DMS53 treated with DMSO at 0.1 percent for 48 hours (cell line): ENCODE data around the gene LRPPRC.

Source experiments
- DNase-seq: peaks from one replicate; lab custom pipeline; 2025; ENCODE audit not compliant: unreplicated experiment; lab: John Stamatoyannopoulos, UW

Gene LRPPRC

DNA sequence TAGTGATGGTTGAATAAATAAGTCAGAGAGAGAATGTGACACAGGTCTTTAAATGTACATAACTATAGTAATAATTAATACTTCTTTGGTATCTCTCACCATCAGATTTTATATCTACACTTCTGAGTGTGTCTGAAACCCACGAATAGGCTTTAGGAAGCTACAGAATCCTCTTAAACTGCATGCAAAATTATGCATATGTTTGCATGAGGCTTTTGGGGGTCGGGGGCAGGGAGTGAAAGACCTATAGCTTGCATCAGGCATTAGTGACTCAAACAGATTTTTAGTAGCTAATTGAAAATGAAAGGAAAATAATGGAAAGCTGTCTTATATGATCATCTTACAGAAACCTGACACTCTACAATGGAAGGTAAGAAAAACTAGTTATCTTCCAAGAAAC lies 14.9 kb downstream of the LRPPRC start:
- no peak for DNase-seq

- DNase-seq, result no peak
Measured at GRCh38 chr2:43977677-43978375, 18.0 kb downstream of the LRPPRC start.

- no peak for DNase-seq
Measured at GRCh38 chr2:43960921-43961320, 34.9 kb downstream of the LRPPRC start.

GRCh38 chr2:43958397-43959275 lies 37.2 kb downstream of the LRPPRC start:
- no peak for DNase-seq

GRCh38 chr2:43950383-43951008 lies 45.3 kb downstream of the LRPPRC start:
- DNase-seq, result peak; percentile 22

- DNase-seq, result no peak
Measured at GRCh38 chr2:43948370-43948769, 47.4 kb downstream of the LRPPRC start.

DNA sequence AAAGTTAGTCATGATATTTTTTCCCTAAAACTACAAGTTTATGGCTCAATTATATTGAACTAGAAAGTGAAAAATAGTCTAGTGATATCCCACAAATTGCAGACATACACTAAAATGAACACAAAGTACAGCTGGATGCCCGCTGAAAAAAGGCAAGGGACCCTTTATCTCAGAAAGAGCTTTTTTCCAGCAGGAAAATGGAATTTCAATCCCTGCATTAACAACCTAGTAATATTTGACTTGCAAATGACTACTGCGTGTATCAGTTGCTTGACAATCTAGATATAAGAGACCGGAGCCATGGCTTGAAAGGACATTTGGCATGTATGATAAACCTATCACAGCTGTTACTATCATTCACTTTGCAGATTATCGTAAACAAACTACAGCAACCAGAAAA lies 49.1 kb downstream of the LRPPRC start:
- no peak for DNase-seq

- DNase-seq, result no peak
Measured at GRCh38 chr2:43945439-43945838, 50.4 kb downstream of the LRPPRC start.

GRCh38 chr2:43944915-43945314 lies 50.9 kb downstream of the LRPPRC start:
- DNase-seq, result no peak

- no peak for DNase-seq
Measured at GRCh38 chr2:43943809-43944452, 51.9 kb downstream of the LRPPRC start.

DNA sequence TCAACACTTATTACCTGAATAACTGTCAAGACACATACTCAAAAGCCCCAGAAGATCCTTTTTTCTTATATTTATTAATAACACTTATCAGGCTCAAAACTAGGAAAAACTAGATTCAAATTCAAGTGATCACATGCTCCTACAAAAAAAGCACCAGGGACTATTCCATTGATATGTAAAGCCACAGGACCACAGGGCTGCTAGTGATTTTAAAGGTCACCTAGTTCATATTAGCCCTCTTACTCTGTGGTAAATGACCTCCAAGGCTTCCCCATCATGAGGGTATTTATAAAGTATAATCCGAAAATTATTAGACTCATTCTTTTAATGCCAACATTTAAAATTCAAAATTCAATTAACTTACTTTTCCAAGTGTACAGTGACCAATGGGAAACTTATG lies 52.5 kb downstream of the LRPPRC start:
- DNase-seq, result no peak

DNA sequence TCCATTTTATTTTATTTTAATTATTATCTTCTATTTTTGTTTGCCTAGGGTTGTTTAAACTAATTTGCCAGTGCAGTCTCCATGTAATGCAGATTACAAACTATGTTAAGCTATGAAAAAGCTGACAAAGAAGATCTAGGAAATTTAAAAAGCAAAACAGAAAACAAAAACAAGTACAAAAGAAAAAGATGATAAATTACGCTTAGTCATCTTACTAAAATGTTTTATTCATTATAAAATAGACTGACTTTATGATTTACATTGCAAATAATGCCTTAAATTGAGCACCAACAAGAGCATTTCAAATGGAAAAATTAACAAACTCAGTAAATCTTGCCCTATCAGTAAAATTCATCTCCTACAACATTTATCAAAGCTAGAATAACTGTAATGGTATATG lies 52.9 kb downstream of the LRPPRC start:
- DNase-seq, result no peak

DNA sequence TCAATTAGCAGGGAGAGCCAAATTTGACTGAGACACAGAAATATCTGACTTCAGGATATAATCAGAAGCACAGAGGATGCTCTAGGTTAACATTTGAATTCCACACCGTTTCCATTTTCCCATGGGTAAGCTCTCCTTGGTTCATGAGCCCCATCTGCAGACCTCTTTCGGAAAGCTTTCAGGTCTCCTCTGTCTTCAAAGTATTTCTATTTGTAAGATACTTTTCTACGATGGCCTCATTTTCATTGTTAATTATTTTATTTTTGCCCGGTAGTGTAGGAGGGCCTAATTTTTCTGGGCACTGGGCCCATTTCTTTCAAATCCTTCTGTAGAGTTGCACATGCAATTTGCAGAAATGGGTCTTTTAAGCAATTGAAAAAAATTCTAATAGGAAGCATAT lies 53.8 kb downstream of the LRPPRC start:
- DNase-seq, result no peak

GRCh38 chr2:43941359-43941758 lies 54.4 kb downstream of the LRPPRC start:
- no peak for DNase-seq

DNA sequence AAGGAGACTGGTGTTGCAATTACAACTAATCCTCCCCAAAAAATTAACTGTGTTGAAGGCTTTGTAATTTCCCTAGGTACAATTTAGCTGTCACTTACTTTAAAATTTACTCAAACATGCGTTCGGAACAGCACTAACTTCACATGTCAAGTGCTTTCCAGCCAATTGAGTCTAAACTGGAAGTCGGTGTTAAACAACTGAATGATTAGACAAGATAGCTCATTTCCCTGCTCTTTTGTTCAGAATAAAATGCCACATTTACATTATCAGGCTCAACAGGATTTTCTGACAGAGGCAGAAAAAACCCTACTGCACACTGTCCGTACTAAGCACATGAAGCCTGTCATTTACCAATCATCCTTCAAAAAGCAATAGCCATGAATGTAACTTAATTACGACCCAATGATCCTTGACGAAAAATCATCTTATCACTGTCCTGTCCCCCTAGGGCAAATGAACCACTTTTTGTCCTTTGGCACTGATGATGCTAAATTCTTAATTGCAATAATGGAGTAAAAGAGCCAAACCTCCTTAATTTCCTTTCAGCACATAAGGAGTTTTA lies 56.0 kb downstream of the LRPPRC start:
- DNase-seq, result no peak

DNA sequence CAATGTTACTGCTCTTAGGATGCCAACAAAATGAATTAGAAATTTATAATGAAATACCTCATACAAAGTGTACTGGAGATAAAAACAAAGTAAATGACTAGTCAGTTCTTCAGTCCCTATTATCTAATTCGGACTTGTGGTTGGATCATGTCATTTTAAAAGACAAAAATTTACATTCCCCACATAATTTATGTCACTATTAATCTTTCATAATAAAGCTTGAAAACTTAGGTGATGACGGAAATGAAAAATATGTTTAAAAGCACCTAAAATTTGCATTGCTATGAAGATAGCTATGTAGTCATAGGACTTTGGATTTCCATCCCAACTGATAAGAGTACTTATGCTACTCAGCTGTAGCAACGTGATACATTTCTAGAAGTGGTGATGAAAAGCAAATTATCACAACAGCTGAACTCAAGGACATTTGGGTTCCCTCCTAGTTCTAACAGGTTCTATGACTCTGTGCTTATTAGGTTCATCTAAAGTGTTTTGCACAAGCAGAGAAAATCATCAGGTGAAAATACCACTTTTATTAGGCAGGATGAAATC lies 58.4 kb downstream of the LRPPRC start:
- no peak for DNase-seq

- no peak for DNase-seq
Measured at GRCh38 chr2:43934567-43934966, 61.2 kb downstream of the LRPPRC start.

GRCh38 chr2:43931293-43931692 lies 64.5 kb downstream of the LRPPRC start:
- DNase-seq, result no peak

GRCh38 chr2:43927442-43927841 lies 68.3 kb downstream of the LRPPRC start:
- no peak for DNase-seq

DNA sequence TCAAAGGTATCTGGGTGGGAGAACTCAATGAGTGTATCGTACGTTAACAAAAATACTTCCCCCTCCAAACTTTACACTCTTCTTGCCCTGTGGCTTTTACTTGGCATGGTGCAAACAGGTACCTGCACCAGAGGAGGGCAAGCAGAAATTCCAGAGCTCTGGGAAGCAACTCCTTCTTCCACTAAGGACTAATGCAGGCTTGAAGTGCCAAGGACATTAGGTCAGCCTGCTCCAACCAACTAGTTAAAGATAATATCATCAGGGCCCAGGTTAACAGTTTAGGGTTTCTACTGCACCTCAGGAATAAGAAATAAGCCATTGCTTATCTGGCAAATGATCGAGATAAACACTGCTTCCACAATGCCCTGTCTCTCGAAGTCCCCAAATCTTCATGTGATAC lies 70.4 kb downstream of the LRPPRC start:
- DNase-seq, result no peak

GRCh38 chr2:43924463-43924862 lies 71.3 kb downstream of the LRPPRC start:
- DNase-seq, result no peak
